IMR-90 (cell line): ENCODE results near the gene SEMA5A. TPM values are rescaled to one million over a fixed set of nuclear protein-coding genes. Genes with fewer than 3 reads are reported as not detected.

ENCODE experiments used
- ATAC-seq: fragments of 200-7000 bp; cut with Tn5 transposase; 2 replicates; pipeline ENCODE4 v1.9.1; 2020; ENCODE audit warnings: low read depth, mild to moderate bottlenecking, moderate library complexity
- BruUV-seq: library from RNA; stranded (reverse); fragments of 400-500 nt; replicated peaks from 2 replicates; lab custom pipeline; 2021; lab: Mats Ljungman, UMichigan
- CTCF ChIA-PET: fragments of 300-600 bp; formaldehyde crosslinking; extraction: SDS; loops from one replicate; lab custom pipeline; 2021; ENCODE audit warnings: antibody characterized with exemption; lab: Yijun Ruan, JAX
- POLR2A ChIA-PET: fragments of 300-600 bp; sonication (Branson Sonifier 250); formaldehyde crosslinking; loops from one replicate; lab custom pipeline; 2022; ENCODE audit warnings: antibody characterized with exemption; ENCODE audit not compliant: unreplicated experiment; lab: Charles Lee
- DNase-seq: peaks from one replicate; pipeline ENCODE4 v3.0.0; 2013
- H2AFZ ChIP-seq: replicated peaks from 2 replicates; pipeline ENCODE3; 2013; ENCODE audit warnings: low read length, mild to moderate bottlenecking; ENCODE audit not compliant: poor library complexity
- H2AK5ac ChIP-seq: 2 replicates; pipeline ENCODE4 v1.6.1; 2013; ENCODE audit warnings: low read depth, low read length, inconsistent platforms
- H2AK9ac ChIP-seq: replicated peaks from 2 replicates; pipeline ENCODE3; 2013; ENCODE audit warnings: mild to moderate bottlenecking, low read depth, low read length, moderate library complexity; ENCODE audit not compliant: poor library complexity
- H2BK120ac ChIP-seq: 2 replicates; pipeline ENCODE4 v1.6.1; 2013; ENCODE audit warnings: low read depth, low read length, inconsistent platforms
- H2BK15ac ChIP-seq: 3 replicates; pipeline ENCODE4 v1.6.1; 2013; ENCODE audit warnings: low read depth, low read length, inconsistent platforms
- H2BK20ac ChIP-seq: 2 replicates; pipeline ENCODE4 v1.6.1; 2013; ENCODE audit warnings: low read depth, mild to moderate bottlenecking, inconsistent platforms, low read length, moderate library complexity
- H2BK5ac ChIP-seq: 2 replicates; pipeline ENCODE4 v1.6.1; 2013; ENCODE audit warnings: mild to moderate bottlenecking, low read depth, low read length, inconsistent platforms; ENCODE audit not compliant: poor library complexity, severe bottlenecking
- H3K14ac ChIP-seq: replicated peaks from 2 replicates; pipeline ENCODE4 v1.6.1; 2013; ENCODE audit warnings: low read depth, low read length, inconsistent platforms
- H3K18ac ChIP-seq: 2 replicates; pipeline ENCODE4 v1.6.1; 2013; ENCODE audit warnings: low read depth, low read length, control low read depth
- H3K23ac ChIP-seq: 2 replicates; pipeline ENCODE4 v1.6.1; 2013; ENCODE audit warnings: low read depth, low read length, inconsistent platforms
- H3K27ac ChIP-seq: 2 replicates; pipeline ENCODE4 v1.5.1; 2013; ENCODE audit warnings: mild to moderate bottlenecking, control low read depth, low read length; ENCODE audit not compliant: insufficient read depth
- H3K27me3 ChIP-seq: 2 replicates; pipeline ENCODE4 v1.6.1; 2013; ENCODE audit warnings: low read length; ENCODE audit not compliant: control insufficient read depth, insufficient read depth
- H3K36me3 ChIP-seq: 2 replicates; pipeline ENCODE4 v1.6.1; 2013; ENCODE audit warnings: low read length, mixed read lengths; ENCODE audit not compliant: control insufficient read depth, insufficient read depth
- H3K4ac ChIP-seq: 2 replicates; pipeline ENCODE4 v1.6.1; 2013; ENCODE audit warnings: low read depth, low read length, inconsistent platforms
- H3K4me1 ChIP-seq: 2 replicates; pipeline ENCODE4 v1.6.1; 2013; ENCODE audit warnings: low read length, mixed read lengths; ENCODE audit not compliant: control insufficient read depth, insufficient read depth
- H3K4me2 ChIP-seq: 2 replicates; pipeline ENCODE4 v1.6.1; 2013; ENCODE audit warnings: low read depth, mild to moderate bottlenecking, control low read depth, low read length, moderate library complexity
- H3K4me3 ChIP-seq: 2 replicates; pipeline ENCODE4 v1.5.1; 2013; ENCODE audit warnings: low read depth, mild to moderate bottlenecking, control low read depth, low read length, moderate library complexity; ENCODE audit not compliant: insufficient read depth
- H3K56ac ChIP-seq: 2 replicates; pipeline ENCODE4 v1.6.1; 2013; ENCODE audit warnings: low read length, inconsistent platforms; ENCODE audit not compliant: insufficient read depth; ENCODE audit errors: extremely low read depth
- H3K79me1 ChIP-seq, 2 experiments: 2 replicates each; pipeline ENCODE4 v1.6.1; 2013; ENCODE audit warnings: low read length in 2 of 2, inconsistent platforms in 1 of 2, low read depth in 1 of 2
- H3K9ac ChIP-seq: 2 replicates; pipeline ENCODE4 v1.6.1; 2013; ENCODE audit warnings: low read depth, low read length, control low read depth
- H3K9me1 ChIP-seq: 2 replicates; pipeline ENCODE4 v1.6.1; 2013; ENCODE audit warnings: low read length, inconsistent platforms; ENCODE audit not compliant: insufficient read depth
- H3K9me3 ChIP-seq: 2 replicates; pipeline ENCODE4 v1.6.1; 2013; ENCODE audit warnings: low read length; ENCODE audit not compliant: control insufficient read depth, insufficient read depth
- H4K20me1 ChIP-seq: 2 replicates; pipeline ENCODE4 v1.6.1; 2013; ENCODE audit warnings: low read length, inconsistent platforms; ENCODE audit not compliant: insufficient read depth
- H4K5ac ChIP-seq: 2 replicates; pipeline ENCODE4 v1.6.1; 2013; ENCODE audit warnings: mild to moderate bottlenecking, low read depth, low read length, control low read depth
- H4K8ac ChIP-seq, 2 experiments: 2 replicates each; pipeline ENCODE4 v1.6.1; 2013; ENCODE audit warnings: low read depth in 2 of 2, low read length in 2 of 2, control low read depth in 1 of 2, inconsistent platforms in 1 of 2
- H4K91ac ChIP-seq: 2 replicates; pipeline ENCODE4 v1.6.1; 2013; ENCODE audit warnings: low read depth, low read length, inconsistent platforms; ENCODE audit not compliant: insufficient read depth
- FOS ChIP-seq: fragments of 150-350 bp; IDR thresholded peaks from 2 replicates; pipeline ENCODE4 v1.6.1; 2016; ENCODE audit warnings: low read depth, low read length
- NFE2L2 ChIP-seq: fragments of 150-350 bp; IDR thresholded peaks from 2 replicates; pipeline ENCODE4 v1.6.1; 2016; ENCODE audit warnings: low read depth, mild to moderate bottlenecking, low read length
- WGBS, 2 experiments: methylation state at CpG; one replicate each; pipeline versions ENCODE4 v1.1.5 to v1.1.7; 2013; ENCODE audit warnings: missing lambda C conversion rate in 2 of 2; ENCODE audit not compliant: insufficient read length in 1 of 2; ENCODE audit errors: extremely low coverage in 2 of 2; 5-methylcytosine and 5-hydroxymethylcytosine counted together
- dilution Hi-C: fragments of 300-500 bp; cut with HindIII; formaldehyde crosslinking; loops from one replicate; pipeline ENCODE4 v1.14.3; 2018; ENCODE audit warnings: low sequenced_read_pairs; ENCODE audit not compliant: unreplicated experiment
- in situ Hi-C: fragments of 300-500 bp; cut with MboI; formaldehyde crosslinking; loops from 3 replicates; pipeline ENCODE4 v1.14.3; 2019; ENCODE audit warnings: low sequenced_read_pairs, inconsistent platforms, mixed read lengths
- intact Hi-C: fragments of 100-400 bp; cut with micrococcal nuclease; formaldehyde crosslinking; loops from 2 replicates; pipeline ENCODE4 v1.10.0; 2022
- polyA plus RNA-seq, 3 experiments: library from polyadenylated mRNA; depleted of rRNA; stranded (reverse); fragments of >200 nt; gene quantifications; 2 replicates each; pipeline ENCODE4 v1.2.3, GENCODE V29; 2012; ENCODE audit warnings: low replicate concordance in 1 of 3
- total RNA-seq: library from RNA; depleted of rRNA; stranded (reverse); fragments of >200 nt; gene quantifications from 2 replicates; pipeline ENCODE4 v1.2.3, GENCODE V29; 2012

SEMA5A gene
- total and polyA plus RNA-seq, 2 of the 4 experiments (the other 2 are of a cell fraction) = 8.2 to 9.9 TPM

GRCh38 chr5:9388941-9389674 is 156.8 kb downstream of the SEMA5A start:
- H2BK20ac ChIP-seq = no peak overlapping the region
- in situ Hi-C loops = no loop called here
- H2BK5ac ChIP-seq = no peak overlapping the region
- peaks cover 10 to 56% of the 10 kb centered on the region in 2 experiments; a peak in 3 of 4 replicates for H3K79me1 ChIP-seq
- H2AK5ac ChIP-seq = peak overlapping the region; percentile 20; the same call in 1 of the 2 replicates
- H4K20me1 ChIP-seq = peaks cover 8% of the 10 kb centered on the region; the same call in 1 of the 2 replicates
- H3K23ac ChIP-seq = peak overlapping the region; percentile 45; the same call in 1 of the 2 replicates
- no peak overlapping the region for H3K9ac ChIP-seq
- H3K4ac ChIP-seq = peak overlapping the region; percentile 24; the same call in 1 of the 2 replicates
- ATAC-seq (no peak), DNase-seq (no peak)
- H2BK15ac ChIP-seq = no peak overlapping the region
- H3K14ac ChIP-seq = peak overlapping the region; percentile 30; the same call in 1 of the 2 replicates
- TF ChIP-seq NFE2L2 (no peak), FOS (no peak)
- no peak overlapping the region for H4K8ac ChIP-seq
- CTCF ChIA-PET = no interaction called here
- H3K4me1 ChIP-seq = no peaks in the 10 kb centered on the region
- no peaks in the 10 kb centered on the region for H3K9me3 ChIP-seq
- BruUV-seq = no TSS peak
- peaks cover 14% of the 10 kb centered on the region for H3K9me1 ChIP-seq
- H4K5ac ChIP-seq = no peak overlapping the region
- POLR2A ChIA-PET = no interaction called here
- no peaks in the 10 kb centered on the region for H3K27me3 ChIP-seq
- H3K4me3 ChIP-seq = no peak overlapping the region
- H2BK120ac ChIP-seq = no peak overlapping the region
- no peak overlapping the region for H3K18ac ChIP-seq
- H4K91ac ChIP-seq = no peak overlapping the region
- H3K36me3 ChIP-seq = no peaks in the 10 kb centered on the region
- H3K27ac ChIP-seq = no peak overlapping the region
- H2AFZ ChIP-seq = no peak overlapping the region
- intact Hi-C loops = no loop called here
- H3K4me2 ChIP-seq = no peak overlapping the region
- no peak overlapping the region for H3K56ac ChIP-seq
- no peak overlapping the region for H2AK9ac ChIP-seq
- dilution Hi-C loops = no loop called here
- WGBS, 2 experiments = 71% methylated on average over 1 of the region's 5 CpGs; no CpG with 5 or more reads in 1 of the 2 experiments
